Measurements from ENCODE around the gene LRIG3.
"Not testable (repeated sequence)": the region's sequence is repeated elsewhere in the genome, so short reads cannot be mapped to it uniquely, and the experiment has no call there.

Gene LRIG3, protein sequence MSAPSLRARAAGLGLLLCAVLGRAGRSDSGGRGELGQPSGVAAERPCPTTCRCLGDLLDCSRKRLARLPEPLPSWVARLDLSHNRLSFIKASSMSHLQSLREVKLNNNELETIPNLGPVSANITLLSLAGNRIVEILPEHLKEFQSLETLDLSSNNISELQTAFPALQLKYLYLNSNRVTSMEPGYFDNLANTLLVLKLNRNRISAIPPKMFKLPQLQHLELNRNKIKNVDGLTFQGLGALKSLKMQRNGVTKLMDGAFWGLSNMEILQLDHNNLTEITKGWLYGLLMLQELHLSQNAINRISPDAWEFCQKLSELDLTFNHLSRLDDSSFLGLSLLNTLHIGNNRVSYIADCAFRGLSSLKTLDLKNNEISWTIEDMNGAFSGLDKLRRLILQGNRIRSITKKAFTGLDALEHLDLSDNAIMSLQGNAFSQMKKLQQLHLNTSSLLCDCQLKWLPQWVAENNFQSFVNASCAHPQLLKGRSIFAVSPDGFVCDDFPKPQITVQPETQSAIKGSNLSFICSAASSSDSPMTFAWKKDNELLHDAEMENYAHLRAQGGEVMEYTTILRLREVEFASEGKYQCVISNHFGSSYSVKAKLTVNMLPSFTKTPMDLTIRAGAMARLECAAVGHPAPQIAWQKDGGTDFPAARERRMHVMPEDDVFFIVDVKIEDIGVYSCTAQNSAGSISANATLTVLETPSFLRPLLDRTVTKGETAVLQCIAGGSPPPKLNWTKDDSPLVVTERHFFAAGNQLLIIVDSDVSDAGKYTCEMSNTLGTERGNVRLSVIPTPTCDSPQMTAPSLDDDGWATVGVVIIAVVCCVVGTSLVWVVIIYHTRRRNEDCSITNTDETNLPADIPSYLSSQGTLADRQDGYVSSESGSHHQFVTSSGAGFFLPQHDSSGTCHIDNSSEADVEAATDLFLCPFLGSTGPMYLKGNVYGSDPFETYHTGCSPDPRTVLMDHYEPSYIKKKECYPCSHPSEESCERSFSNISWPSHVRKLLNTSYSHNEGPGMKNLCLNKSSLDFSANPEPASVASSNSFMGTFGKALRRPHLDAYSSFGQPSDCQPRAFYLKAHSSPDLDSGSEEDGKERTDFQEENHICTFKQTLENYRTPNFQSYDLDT

DNA sequence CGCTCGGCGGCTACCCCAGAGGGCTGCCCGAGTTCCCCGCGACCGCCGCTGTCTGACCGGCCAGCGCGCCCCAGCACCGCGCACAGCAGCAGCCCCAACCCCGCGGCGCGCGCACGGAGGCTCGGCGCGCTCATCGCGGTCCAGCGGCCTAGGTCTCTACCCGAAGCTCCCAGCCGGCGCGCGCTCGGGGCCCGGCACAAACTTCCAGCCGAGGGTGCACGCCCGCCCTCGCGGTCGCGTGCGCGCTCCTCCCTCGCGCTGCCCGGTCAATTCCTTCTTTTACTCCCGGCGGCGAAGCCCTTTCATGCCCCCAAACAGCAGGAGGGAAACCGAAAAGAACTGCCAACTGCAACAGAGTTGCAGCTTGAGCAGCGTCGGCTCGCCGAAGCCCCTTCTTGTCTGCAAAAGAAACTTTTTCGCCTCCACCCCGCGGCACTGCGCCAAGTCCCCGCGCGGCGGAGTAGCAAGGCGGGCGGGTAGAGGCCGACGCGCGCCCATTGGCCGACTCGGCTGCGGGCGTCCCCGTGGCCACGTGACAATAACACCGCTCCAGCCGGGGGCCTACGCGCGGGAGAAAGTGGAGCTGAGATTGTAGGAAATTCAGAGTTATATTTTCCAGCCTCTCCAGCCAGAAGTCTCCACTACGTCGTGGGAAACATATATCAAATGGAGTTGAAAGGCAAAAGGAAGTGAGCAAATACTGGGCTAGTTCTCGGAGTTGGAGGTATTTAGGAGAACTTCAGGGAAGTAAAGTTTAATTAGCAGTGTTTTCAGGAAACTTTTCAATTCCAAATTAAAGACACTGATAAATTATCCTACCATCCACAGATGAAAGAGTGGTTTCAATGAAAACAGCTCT, at the start of gene LRIG3:
LRIG3 (minus strand) TSS at position 403 of the 859 bp plus-strand sequence; CDS start at position 134, 269 bp downstream.
- no peak for DNase-seq

DNA sequence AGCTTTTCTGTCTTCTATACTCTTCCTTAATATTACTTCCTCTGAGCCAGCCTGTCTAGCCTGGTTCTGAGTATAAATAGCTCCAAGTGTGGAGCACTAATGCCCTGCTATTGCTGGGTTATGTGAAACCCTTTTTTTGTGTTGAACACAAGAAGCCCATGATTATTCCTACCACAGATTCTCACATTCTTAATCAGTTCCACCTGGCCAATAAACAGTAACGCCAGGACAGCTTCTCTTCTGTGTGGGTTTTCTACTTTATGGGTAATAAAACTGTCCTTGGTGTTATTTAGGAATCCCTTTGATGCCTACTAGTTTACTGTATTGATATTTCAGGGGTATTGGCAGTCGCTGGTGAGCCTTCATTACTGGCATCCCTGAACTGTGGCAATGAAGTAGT, 48.9 kb upstream of the LRIG3 start:
- DNase-seq: no peak

DNA sequence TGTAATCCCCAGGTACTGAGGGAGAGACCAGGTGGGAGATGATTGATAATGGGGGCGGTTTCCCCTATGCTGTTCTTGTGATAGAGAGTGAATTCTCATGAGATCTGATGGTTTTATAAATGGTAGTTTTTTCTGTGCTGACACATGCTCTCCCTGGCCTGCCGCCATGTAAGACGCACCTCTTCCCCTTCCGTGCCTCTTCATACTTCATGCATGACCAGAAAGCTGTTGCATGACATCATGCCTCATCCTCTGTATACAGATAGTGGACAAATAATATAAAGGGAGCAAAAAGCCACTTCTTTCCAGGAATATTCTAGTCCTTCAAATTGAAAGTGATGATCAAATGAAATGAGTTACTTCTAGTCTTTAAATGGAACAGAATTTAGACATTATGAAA, 47.3 kb upstream of the LRIG3 start:
- no peak for DNase-seq

DNA sequence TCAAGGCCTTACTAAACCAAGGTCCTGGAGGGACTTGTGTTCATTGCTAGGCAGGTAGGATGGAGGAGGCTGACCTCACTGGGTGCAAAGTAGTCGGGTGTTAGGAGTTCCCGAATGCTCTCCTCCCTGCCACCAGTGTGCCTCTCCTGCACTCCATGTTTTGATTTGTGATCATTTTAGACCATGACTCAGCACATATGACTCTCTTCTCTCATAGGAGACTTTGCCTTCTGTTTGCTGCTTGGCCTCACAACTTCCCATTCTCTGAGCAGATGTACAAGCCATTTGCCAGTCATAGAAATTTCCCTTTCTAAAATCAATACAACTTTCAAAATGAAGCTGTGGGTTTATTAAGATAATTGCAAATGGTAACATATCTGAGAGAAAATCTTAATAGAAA, 46.6 kb upstream of the LRIG3 start:
- DNase-seq: no peak

DNA sequence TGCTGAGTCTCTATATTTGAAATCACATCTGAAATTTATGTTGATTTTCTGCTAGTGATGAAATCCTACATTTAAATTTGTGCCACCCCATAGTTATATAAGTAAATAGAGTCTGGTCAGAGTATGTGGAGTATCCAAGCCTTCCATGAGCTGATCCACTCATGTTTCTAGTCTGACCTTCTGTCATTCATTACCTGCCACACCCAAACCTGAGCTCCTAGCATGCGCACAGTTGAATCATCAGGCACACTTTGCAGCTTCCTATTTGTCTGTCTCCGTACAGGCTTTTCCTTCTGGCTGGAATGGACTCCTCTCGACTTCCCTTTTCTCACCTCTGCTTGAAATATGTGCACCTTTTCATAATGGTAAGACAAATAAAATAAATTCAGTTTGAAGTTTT, 45.3 kb upstream of the LRIG3 start:
- no peak for DNase-seq

DNA sequence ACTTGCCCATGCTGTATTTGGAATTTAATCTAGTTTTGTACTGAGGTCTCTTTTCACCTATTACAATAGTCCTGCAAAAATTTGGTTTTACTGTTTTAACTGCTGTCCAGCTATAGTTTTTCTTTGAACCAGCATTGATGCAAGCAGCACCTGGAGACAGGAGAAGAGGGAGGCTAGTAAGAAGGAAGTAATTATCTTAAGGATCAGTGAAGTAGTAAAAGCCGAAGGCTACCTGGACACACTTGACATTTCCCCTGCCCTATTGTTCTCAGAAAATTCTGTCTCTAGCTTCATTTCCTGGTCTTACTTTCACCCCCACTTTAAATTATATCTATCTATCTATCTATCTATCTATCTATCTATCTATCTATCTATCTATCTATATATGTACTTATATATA, 43.5 kb upstream of the LRIG3 start:
- DNase-seq: no peak

DNA sequence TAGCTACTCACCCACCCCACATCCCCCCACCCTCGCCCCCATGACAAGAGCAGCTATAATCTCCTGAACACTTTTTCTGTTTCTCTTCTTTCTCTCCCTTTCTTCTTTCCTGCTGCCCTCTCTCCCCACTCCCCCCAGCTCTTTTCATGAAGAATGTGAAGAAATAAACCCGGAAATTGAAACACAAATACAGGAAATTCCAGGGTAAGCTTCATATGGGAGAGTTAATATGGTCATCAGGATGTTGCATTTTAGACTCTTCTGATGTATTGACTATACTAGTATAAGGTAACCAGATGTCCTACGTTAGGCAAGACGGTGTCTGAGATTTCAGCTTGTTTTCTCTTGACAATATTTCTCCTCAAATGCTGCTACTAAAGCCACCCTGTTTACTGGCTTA, 41.6 kb upstream of the LRIG3 start:
- DNase-seq: no peak

DNA sequence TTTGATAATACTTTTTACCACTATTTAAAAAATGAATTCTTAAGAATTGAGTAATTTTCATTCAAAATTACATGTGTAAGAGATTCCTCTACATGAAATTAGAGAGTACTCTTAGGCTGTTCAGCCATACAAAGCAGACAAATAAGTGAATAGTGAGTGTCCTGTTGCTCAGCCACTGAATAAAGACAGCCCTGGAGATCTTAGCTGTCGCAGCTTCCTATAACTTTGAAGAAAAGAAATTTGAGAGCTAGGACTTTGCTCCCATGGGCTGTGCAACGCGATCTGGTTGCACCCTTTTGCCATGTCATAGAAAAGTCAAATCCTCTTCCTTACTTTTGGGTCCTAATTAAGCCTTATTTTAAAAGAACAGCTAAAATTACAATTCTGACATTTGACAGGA, 40.9 kb upstream of the LRIG3 start:
- DNase-seq: no peak

DNA sequence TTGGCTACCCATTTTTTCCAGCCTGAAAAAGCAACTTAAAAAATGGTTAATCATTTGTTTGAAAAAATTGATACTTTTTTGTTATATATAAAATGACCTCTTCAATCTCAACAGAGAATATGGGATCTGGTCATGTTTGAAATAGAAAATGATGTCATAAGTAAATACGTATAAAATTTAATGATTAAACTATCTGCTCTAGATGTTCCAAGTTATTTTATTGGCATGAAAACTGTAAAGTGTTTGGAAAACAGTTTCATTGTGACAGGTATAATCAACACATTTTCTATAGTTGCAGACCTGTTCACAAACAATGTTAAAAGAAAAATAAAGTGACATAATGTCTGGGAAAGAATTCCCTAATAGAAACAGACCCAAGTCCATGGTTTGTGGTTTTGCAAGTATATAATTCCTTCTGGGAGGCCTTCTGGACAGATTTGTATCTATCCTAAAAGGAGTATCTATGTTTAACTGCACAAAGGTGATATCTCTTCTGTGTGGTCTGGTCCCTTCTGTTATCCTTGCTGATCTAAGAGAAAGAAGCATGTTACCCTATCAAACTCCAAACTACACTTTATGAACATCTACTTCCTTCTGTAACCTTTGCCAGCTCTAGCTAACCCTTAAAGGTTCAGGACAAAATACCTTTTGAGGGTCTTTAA, 39.5 kb upstream of the LRIG3 start:
- no peak for DNase-seq

DNA sequence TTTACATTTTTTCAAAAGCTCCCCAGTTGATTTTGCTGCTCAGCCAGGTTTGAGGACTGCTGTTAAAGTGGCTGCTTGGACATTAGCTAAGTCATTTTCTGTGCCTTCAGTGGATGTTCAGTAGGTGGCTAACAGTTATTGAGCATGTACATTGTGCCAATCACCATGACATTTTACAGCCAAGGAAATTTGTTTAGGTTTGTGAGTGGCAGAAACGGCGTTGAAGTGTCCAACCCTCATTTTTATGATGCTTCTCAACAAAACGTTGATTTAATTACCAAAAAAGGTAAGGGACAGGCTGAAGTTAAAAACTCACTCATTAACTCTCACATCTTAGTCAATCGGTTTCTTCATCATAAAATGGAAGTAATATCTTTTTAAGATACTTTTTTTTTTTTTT, 37.0 kb upstream of the LRIG3 start:
- no peak for DNase-seq

DNA sequence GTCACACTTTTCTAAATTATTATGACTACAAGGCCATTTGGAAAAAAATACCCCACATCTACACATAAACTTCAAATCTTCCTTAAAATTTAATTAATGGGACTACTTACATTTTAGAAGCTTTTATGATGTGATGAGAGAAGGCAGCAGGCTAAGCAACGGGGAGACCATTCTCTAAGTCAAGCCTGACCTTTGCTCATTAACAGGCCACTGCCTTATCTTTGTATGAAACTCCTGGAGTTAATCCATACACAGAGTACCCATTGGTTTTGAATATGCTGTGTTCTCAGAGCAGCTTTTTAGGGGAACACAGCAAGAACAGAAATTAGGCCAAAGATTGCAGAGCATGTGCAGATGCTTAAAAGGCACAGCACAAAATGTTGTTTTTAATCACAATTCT, 35.5 kb upstream of the LRIG3 start:
- DNase-seq: no peak

DNA sequence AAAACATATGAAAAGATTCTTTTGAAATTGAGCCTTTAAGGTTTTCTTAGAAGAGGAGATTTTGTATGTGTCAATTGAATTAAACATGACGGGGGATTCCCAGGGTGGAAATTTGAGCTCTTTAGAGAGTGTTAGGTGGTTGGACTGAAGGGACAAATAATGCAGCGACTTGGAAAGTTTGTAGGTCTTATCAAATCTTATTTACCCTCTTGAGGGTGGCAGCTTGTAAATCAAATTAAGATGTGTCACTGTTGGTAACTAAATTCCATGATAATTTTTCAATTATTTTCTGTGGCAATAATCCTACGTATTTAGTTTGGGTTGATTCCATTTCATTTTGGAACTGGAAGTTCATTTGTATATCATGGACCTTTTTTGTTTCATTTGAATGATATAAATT, 33.7 kb upstream of the LRIG3 start:
- DNase-seq: no peak

DNA sequence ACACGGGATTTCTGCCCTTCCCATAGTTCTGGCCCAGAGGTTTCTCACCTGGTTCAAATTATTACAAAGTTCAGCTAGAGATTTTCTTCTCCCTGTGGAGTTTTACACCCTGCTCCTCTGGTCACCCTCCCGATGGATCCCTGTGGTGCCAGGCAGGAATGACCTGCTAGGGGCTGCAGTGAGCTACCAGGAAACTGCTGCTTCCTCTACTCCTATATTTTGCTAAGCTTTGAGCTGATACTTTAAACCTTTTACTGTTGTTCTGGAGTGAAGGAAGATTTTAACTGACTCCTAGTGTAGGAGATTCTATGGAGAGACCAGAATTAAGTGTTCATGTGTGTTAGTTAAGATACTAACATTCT, 30.4 kb upstream of the LRIG3 start:
- DNase-seq: no peak

DNA sequence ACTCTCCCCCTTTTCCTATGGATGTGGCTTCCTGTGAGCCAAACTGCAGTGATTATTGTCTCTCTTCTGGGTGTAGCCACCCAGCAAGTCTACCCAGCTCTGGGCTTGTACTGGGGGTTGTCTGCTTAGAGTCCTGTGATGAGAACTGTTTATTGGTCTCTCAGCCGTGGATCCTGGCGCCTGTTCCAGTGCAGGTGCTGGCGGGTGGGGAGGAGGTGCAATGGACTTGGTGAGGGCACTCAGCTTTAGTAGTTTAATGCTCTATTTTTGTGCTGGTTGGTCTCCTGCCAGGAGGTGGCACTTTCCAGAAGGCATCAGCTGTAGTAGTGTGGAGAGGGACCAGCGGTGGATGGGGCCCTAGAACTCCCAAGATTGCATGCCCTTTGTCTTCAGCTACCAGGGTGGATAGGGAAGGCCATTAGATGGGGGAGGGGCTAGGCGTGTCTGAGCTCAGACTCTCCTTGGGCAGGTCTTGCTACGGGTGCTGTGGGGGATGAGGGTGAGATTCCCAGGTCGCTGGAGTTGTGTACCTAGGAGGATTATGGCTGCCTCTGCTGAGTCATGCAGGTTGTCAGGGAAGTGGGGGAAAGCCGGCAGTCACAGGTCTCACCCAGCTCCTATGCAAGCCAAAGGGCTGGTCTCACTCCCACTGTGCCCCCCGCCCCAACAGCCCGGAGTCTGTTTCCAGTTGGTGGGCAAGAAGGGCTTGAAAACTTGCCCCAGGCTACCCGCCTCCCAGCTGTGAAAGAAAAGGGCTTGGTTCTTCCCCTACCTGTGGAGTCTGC, 29.8 kb upstream of the LRIG3 start:
- DNase-seq: not testable (repeated sequence)

DNA sequence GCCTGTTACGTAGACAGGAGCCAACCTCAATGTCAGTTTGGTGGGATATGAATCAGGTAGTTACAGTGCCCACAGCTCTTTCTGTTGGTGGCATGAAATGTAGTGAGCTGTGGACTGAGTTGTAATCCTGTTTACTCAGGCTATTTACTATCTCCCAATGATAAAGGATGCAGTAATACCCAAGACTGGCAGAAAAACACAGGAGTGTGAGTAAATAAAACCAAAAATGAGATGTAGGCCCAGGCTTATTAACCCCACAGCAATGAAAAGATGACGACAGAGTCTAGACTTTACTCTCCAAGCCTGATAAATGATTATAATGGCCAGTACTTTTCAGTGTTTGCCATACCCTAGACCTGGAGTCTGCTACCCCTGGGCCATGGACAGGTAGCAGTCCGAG, 22.8 kb upstream of the LRIG3 start:
- DNase-seq: no peak

DNA sequence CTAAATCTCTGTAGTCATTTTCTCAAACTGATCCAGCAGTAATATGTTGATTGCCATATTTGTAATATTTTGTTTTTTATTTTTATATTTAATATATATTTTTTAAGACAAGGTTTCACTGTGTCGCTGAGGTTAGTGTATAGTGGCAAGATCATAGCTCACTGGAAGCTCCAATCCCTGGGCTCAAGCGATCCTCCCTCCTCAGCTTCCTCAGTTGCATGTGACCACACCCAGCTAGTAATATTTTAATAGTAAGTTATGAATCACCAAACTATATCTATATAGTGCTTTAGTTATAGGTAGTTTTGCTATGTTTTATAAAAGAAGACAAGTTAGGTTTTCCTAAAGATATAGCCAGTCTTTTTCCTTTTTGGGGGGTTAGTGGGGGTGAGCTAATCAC, 22.0 kb upstream of the LRIG3 start:
- DNase-seq: no peak

DNA sequence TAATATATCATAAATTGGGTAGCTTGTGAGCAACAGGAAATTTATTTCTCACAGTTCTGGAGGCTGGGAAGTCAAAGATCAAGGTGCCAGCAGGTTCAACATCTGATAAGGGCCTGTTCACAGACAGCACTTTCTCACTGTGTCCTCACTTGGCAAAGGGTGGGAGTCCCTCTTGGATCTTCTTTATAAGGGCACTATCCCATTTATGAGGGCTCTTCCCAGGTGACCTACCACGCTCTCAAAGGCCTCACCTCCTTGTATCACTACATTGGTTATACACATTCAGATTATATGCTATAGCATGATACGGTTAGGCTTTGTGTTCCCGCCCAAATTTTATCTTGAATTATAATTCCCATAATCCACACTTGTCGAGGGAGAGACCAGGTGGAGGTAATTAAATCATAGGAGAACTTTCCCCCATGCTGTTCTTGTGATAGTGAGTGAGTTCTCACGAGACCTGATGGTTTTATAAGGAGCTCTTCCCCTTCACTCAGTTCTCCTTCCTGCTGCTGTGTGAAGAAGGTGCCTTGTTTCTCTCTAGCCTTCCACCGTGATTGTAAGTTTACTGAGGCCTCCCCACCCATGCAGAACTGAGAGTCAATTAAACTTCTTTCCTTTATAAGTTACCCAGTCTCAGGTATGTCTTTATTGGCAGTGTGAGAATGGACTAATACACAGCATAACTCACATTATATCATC, 19.2 kb upstream of the LRIG3 start:
- no peak for DNase-seq

DNA sequence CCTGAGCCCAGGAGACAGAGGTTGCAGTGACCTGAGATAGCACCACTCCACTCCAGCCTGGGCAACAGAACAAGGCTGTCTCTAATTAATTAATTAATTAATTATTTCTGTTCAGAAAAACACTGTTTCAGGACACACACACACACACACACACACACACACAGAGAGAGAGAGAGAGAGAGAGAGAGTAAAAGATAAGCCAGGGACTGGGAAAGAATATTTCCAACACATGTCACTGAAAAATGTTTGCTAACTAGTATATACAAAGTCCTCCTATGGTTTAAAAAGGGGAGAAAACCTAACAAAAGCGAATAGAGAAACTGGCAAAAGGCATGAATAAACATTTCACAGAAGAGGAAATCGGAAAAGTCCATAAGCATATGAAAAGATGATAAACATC, 18.1 kb upstream of the LRIG3 start:
- no peak for DNase-seq

DNA sequence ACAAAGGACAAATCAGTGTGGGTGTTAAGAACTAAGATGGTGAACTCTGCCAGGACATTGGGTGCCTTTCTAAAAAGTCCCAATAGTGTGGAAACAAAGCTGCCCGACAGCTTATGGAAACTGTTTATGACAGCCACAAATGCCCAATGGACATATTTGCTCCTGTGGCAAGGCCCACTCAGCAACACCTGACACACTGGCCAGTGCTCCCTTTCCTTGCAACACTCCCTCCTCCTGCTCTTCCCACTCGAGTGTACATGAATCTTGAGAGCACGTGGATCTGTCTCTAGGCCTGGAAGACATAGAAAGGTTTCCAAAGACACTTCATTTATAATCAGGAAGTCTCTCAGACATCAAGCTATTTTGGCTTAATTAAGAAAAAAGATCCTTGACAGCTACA, 14.2 kb upstream of the LRIG3 start:
- DNase-seq: no peak

DNA sequence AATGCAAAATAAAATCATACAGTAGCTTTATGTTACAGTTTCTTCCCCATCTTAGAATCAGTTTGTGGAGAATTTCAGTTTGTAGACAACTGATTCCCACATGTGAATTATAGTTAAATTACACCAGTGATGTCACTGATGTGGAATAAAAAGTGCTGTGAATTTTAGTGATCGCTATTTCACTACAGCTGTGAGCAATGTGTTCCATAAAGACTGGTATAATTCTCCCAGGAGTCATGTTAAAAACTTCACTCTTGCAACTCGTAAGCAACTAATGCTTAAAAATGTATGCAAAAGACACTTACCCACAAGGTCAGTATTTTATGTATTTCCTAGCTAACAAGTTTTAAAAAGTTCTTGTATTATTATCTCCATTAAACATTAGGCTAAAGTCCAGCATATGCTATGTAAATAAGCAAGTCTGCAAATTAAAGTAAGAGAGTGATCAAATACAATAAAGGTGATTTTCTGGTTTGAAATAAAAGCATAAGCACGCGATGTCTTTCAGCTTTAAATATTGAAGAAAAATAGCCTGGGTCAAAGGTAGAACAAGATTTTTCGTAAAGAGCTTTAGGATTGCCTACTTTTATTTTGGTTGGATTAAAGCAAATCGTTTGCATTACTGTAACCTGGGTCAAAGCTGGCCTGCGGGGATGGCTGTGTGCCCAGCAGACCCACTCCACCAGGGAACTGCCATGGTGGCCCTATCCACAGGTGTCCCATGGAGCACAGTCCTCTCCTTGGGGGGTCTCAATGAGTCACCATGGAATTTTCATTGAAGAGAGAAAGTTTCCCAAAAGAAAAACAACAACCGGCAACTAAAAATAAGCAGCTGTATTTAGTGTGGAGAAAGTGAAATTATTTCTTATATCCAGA, 12.7 kb upstream of the LRIG3 start:
- DNase-seq: no peak

All from cerebellar nuclear complex (tissue), 1 donor.